ENCODE results near the gene PDC.

PDC gene

GRCh38 chr1:186438567-186438966, 22.3 kb downstream of the PDC start:
- no peak for DNase-seq (ENCODE audit: low spot score)
- no peak overlapping the region for H3K27ac ChIP-seq
- ChIA-PET POLR2A (ENCODE audit: low non-redundant PET) (no interaction called here), CTCF (interaction anchor here (0.6 to 0.8 kb wide), 3 partner anchors 35 to 219 kb away, joined by 3 to 5 read pairs (median 3); no protein-coding TSS in a partner anchor)
- TF ChIP-seq, protein P1, sequence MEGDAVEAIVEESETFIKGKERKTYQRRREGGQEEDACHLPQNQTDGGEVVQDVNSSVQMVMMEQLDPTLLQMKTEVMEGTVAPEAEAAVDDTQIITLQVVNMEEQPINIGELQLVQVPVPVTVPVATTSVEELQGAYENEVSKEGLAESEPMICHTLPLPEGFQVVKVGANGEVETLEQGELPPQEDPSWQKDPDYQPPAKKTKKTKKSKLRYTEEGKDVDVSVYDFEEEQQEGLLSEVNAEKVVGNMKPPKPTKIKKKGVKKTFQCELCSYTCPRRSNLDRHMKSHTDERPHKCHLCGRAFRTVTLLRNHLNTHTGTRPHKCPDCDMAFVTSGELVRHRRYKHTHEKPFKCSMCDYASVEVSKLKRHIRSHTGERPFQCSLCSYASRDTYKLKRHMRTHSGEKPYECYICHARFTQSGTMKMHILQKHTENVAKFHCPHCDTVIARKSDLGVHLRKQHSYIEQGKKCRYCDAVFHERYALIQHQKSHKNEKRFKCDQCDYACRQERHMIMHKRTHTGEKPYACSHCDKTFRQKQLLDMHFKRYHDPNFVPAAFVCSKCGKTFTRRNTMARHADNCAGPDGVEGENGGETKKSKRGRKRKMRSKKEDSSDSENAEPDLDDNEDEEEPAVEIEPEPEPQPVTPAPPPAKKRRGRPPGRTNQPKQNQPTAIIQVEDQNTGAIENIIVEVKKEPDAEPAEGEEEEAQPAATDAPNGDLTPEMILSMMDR (conservative IDR thresholded peaks at IDR 0.05; ENCODE audit: low read depth): no peak

DNA sequence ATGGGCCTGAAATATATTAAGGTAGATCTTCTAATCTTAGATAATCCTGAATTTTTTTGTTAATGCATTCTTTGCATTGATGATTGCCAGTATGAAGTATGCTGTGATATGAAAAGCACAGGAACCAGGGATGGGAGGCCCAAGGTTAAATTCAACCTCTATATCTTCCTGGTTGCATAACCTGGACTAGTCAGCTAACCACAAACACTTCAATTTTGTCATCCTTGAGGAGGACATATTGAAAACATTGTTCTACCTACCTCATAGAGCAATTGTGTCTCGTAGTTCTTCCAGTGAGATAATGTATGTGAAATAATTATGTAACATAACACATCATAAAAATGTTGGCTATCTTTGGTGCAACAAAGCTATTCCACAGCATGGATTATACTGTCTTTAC, 25.6 kb downstream of the PDC start:
- no peak for DNase-seq (ENCODE audit: low spot score)
- ChIA-PET CTCF (no interaction called here), POLR2A (ENCODE audit: low non-redundant PET) (no interaction called here)

GRCh38 chr1:186429017-186429416, 31.9 kb downstream of the PDC start:
- H3K27ac ChIP-seq: no peak overlapping the region
- TF ChIP-seq, protein P1 (conservative IDR thresholded peaks at IDR 0.05; ENCODE audit: low read depth): no peak
- CTCF ChIA-PET: no interaction called here
- no peak for DNase-seq (ENCODE audit: low spot score)
- POLR2A ChIA-PET (ENCODE audit: low non-redundant PET): no interaction called here

More for the DNA sequence above, 25.6 kb downstream of the PDC start:
- TF ChIP-seq, protein P1 (conservative IDR thresholded peaks at IDR 0.05; ENCODE audit: low read depth): no peak
- no peak overlapping the region for H3K27ac ChIP-seq

- no peak overlapping the region for H3K27ac ChIP-seq
- DNase-seq (ENCODE audit: low spot score): no peak
- ChIA-PET POLR2A (ENCODE audit: low non-redundant PET) (no interaction called here), CTCF (interaction anchor here (0.7 kb wide), 1 partner anchor 20 kb away, joined by 3 read pairs; no protein-coding TSS in a partner anchor)
- TF ChIP-seq, protein P1 (conservative IDR thresholded peaks at IDR 0.05; ENCODE audit: low read depth): no peak
Measured at GRCh38 chr1:186426118-186426517, 34.8 kb downstream of the PDC start.

- ChIA-PET CTCF (interaction anchor here (0.7 kb wide), 1 partner anchor 438 kb away, joined by 3 read pairs; no protein-coding TSS in a partner anchor), POLR2A (ENCODE audit: low non-redundant PET) (interaction anchor here (0.5 kb wide), 1 partner anchor 10 kb away, joined by 7 read pairs; no protein-coding TSS in a partner anchor)
- no peak for DNase-seq (ENCODE audit: low spot score)
- H3K27ac ChIP-seq: no peak overlapping the region
- TF ChIP-seq, protein P1 (conservative IDR thresholded peaks at IDR 0.05; ENCODE audit: low read depth): no peak
Measured at GRCh38 chr1:186424539-186424938, 36.4 kb downstream of the PDC start.

DNA sequence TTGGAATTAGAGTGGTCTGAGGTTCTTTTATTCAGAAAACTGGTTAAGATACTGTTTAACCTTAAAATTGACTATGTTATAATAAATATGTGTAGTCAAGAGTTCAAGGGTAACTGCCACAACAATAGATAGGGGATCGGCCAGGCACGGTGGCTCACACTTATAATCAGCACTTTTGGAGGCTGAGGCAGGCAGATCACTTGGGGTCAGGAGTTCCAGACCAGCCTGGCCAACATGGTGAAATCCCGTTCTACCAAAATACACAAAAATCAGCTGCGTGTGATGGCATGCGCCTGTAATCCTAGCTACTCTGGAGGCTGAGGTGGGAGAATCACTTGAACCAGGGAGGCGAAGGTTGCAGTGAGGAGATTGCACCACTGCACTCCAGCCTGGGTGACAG, 39.5 kb downstream of the PDC start:
- ChIA-PET POLR2A (ENCODE audit: low non-redundant PET) (no interaction called here), CTCF (no interaction called here)
- no peak for DNase-seq (ENCODE audit: low spot score)
- TF ChIP-seq, protein P1 (conservative IDR thresholded peaks at IDR 0.05; ENCODE audit: low read depth): no peak
- no peak overlapping the region for H3K27ac ChIP-seq
